K562 (cell line): ENCODE results near the gene RPH3AL.

ENCODE experiments used
- CEBPB ChIP-seq: fragments of 450-650 bp; IDR thresholded peaks from 2 replicates; pipeline ENCODE4 v1.6.1; 2016; ENCODE audit warnings: missing genetic modification characterization, missing compliant biosample characterization
- CHD1 ChIP-seq: fragments of 200-600 bp; sonication (generic); IDR thresholded peaks from one replicate; pipeline ENCODE4 v1.6.1; 2012; ENCODE audit warnings: mild to moderate bottlenecking, moderate library complexity, low read length, inconsistent platforms
- CTCF ChIP-seq, 3 experiments: IDR thresholded peaks in 2 of 3; conservative IDR thresholded peaks in 1 of 3; 2 replicates each; pipeline ENCODE4 v1.5.1; 2011 to 2012; ENCODE audit warnings: low read length in 3 of 3, mild to moderate bottlenecking in 3 of 3, control low read depth in 2 of 3, improper control_type of control experiment in 1 of 3, inconsistent platforms in 1 of 3, low read depth in 1 of 3, mixed read lengths in 1 of 3, moderate library complexity in 1 of 3; ENCODE audit not compliant: insufficient read depth in 2 of 3
- EP400 ChIP-seq: fragments of 450-650 bp; IDR thresholded peaks from 2 replicates; pipeline ENCODE4 v1.6.1; 2017; ENCODE audit warnings: antibody characterized with exemption, mild to moderate bottlenecking, moderate library complexity
- NFYB ChIP-seq: IDR thresholded peaks from 2 replicates; pipeline ENCODE4 v1.6.1; 2011; ENCODE audit warnings: mild to moderate bottlenecking, moderate library complexity; ENCODE audit not compliant: insufficient read length; ENCODE audit errors: extremely low read depth
- PPARD ChIP-seq: fragments of 250-450 bp; sonication (Bioruptor Pico); IDR thresholded peaks from 2 replicates; pipeline ENCODE4 v1.8.0; 2022; ENCODE audit warnings: inconsistent platforms, mild to moderate bottlenecking, moderate library complexity
- RAD51 ChIP-seq: fragments of 450-650 bp; IDR thresholded peaks from 2 replicates; pipeline ENCODE4 v1.7.1; 2016; ENCODE audit warnings: low read depth, mild to moderate bottlenecking, borderline replicate concordance
- TCF7 ChIP-seq: sonication (generic); IDR thresholded peaks from 2 replicates; pipeline ENCODE4 v1.6.1; 2016; ENCODE audit warnings: antibody characterized with exemption, borderline replicate concordance
- ZNF274 ChIP-seq: IDR thresholded peaks from 2 replicates; pipeline ENCODE4 v1.6.1; 2011; ENCODE audit warnings: low read depth, mild to moderate bottlenecking, low read length, moderate library complexity, borderline replicate concordance
- TF ChIP-seq, protein P1 (sequence below): fragments of 450-650 bp; formaldehyde crosslinking; IDR thresholded peaks from 2 replicates; pipeline ENCODE4 v1.4.0; 2020; ENCODE audit warnings: mild to moderate bottlenecking, mixed read lengths
- TF ChIP-seq, protein P2 (sequence below), 2 experiments: IDR thresholded peaks in 1 of 2; conservative IDR thresholded peaks in 1 of 2; 2 replicates each; pipeline ENCODE4 v1.6.1; 2016; ENCODE audit warnings: low read depth in 2 of 2, mild to moderate bottlenecking in 1 of 2, missing compliant biosample characterization in 1 of 2, missing genetic modification characterization in 1 of 2, moderate library complexity in 1 of 2
- TF ChIP-seq, protein P3 (sequence below): fragments of 250-450 bp; sonication (Bioruptor Pico); IDR thresholded peaks from 2 replicates; pipeline ENCODE4 v1.8.0; 2022; ENCODE audit warnings: moderate library complexity, mild to moderate bottlenecking, inconsistent platforms

DNA sequence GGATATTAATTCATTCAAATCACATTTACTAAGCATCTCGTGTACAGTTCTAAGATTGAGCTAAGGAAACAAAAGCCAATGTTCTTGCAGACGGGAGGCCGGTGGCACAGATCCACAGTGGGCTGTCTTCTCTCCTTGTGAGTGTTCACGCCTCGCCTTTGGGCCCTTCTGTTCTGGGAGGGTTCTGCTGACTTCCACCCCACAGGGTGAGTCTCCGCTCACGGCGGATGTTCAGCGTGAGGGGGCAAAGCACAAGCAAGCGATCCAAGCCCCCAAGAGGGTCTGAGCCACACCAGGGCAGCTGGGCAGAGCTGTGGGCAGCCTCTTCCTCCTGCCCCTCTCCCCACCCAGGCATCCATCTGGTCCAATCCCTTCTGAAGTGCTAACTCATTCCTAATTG, 86.9 kb downstream of the RPH3AL start:
- TF ChIP-seq RAD51: no peak
- no peak for TF ChIP-seq PPARD (CRISPR knock-in tag)
- no peak for TF ChIP-seq CTCF (IDR thresholded peaks at IDR 0.05 in 2 of 3, conservative IDR thresholded peaks at IDR 0.05 in 1 of 3; ENCODE audit: insufficient read depth in 2 of 3, low read depth in 1 of 3, low read length in 3 of 3)
- no peak for TF ChIP-seq CEBPB (tag)
- no peak for TF ChIP-seq CHD1
- TF ChIP-seq NFYB: no peak
- TF ChIP-seq, protein P1, sequence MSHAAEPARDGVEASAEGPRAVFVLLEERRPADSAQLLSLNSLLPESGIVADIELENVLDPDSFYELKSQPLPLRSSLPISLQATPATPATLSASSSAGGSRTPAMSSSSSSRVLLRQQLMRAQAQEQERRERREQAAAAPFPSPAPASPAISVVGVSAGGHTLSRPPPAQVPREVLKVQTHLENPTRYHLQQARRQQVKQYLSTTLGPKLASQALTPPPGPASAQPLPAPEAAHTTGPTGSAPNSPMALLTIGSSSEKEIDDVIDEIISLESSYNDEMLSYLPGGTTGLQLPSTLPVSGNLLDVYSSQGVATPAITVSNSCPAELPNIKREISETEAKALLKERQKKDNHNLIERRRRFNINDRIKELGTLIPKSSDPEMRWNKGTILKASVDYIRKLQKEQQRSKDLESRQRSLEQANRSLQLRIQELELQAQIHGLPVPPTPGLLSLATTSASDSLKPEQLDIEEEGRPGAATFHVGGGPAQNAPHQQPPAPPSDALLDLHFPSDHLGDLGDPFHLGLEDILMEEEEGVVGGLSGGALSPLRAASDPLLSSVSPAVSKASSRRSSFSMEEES: no peak
- TF ChIP-seq TCF7: no peak
- TF ChIP-seq, protein P2, sequence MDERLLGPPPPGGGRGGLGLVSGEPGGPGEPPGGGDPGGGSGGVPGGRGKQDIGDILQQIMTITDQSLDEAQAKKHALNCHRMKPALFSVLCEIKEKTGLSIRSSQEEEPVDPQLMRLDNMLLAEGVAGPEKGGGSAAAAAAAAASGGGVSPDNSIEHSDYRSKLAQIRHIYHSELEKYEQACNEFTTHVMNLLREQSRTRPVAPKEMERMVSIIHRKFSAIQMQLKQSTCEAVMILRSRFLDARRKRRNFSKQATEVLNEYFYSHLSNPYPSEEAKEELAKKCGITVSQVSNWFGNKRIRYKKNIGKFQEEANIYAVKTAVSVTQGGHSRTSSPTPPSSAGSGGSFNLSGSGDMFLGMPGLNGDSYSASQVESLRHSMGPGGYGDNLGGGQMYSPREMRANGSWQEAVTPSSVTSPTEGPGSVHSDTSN (CRISPR knock-in tag; IDR thresholded peaks at IDR 0.05; ENCODE audit: low read depth): no peak
- TF ChIP-seq, protein P2 (tag; conservative IDR thresholded peaks at IDR 0.05; ENCODE audit: low read depth): no peak
- TF ChIP-seq, protein P3, sequence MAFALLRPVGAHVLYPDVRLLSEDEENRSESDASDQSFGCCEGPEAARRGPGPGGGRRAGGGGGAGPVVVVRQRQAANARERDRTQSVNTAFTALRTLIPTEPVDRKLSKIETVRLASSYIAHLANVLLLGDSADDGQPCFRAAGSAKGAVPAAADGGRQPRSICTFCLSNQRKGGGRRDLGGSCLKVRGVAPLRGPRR (CRISPR knock-in tag): no peak
- no peak for TF ChIP-seq EP400
- TF ChIP-seq ZNF274: no peak
